WI38 (cell line): ENCODE data around the gene CBX6.

ENCODE experiments used
- H3K4me3 ChIP-seq: 2 replicates; pipeline ENCODE4 v1.5.1; 2011; ENCODE audit warnings: low read depth, mild to moderate bottlenecking, control low read depth, low read length
- TF ChIP-seq, protein P1 (sequence below): IDR thresholded peaks from 2 replicates; pipeline ENCODE4 v1.5.1; 2012; ENCODE audit warnings: low read depth, mild to moderate bottlenecking, control low read depth, low read length

CBX6 gene

DNA sequence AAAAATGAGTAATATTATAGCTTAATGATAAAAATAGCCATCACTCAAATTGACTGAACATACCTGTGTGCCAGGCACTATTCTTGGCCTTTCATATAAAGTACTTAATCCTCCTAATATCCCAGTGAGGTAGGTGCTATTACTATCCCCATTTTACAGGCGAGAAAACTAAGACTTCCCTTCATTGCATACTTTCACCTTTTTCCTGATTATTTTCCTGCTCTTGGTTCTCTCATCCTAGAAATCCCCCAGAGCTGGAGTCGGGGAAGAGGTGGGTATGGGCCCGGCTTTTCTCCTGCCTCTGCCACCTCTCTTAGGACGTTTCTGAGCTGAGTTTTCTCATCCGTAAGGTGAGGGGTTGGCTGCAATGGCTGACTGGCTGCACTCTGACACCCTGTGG lies 30.4 kb downstream of the CBX6 start:
- TF ChIP-seq, protein P1, sequence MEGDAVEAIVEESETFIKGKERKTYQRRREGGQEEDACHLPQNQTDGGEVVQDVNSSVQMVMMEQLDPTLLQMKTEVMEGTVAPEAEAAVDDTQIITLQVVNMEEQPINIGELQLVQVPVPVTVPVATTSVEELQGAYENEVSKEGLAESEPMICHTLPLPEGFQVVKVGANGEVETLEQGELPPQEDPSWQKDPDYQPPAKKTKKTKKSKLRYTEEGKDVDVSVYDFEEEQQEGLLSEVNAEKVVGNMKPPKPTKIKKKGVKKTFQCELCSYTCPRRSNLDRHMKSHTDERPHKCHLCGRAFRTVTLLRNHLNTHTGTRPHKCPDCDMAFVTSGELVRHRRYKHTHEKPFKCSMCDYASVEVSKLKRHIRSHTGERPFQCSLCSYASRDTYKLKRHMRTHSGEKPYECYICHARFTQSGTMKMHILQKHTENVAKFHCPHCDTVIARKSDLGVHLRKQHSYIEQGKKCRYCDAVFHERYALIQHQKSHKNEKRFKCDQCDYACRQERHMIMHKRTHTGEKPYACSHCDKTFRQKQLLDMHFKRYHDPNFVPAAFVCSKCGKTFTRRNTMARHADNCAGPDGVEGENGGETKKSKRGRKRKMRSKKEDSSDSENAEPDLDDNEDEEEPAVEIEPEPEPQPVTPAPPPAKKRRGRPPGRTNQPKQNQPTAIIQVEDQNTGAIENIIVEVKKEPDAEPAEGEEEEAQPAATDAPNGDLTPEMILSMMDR, result no peak
- no peak overlapping the region for H3K4me3 ChIP-seq

DNA sequence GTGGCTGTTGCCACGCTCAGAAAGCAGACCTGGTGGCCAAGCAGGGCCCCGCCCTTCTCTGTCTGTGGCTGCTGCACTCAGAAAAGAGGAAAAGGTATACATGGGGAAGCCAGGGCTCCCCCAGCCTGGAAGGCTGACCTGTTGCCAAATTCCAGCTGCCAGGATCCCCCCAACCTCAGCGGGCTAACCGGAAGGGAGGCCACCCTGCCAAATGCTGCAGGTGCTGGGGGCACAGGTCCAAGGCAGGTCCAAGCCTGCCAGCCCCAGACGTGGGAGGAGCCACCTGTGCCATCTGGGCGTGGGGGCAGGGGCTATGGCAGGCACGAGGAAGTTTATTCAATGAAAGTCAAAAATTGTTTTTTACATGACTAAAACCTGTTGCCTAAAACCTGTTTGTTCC lies 30.8 kb downstream of the CBX6 start:
- no peak overlapping the region for H3K4me3 ChIP-seq
- TF ChIP-seq, protein P1, result no peak

DNA sequence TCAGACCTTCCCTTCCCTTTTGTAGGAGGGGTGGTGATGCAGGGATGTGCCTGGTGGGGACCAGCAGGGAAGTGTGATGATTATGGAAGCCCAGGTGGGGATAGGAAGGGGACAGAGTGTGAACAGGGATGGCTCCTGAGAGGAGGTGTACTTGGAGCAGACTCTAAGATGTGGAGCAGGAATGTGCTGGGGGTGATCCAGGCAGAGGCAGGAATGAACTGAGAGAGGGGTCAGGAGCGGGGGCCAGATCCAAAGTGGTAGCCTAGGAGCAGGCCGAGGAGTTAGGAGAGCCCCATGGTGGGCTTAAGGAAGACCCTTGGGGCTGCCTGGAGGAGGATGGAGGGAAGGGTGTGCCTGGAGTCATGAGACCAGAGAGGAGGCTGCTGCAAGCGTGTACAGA lies 31.9 kb downstream of the CBX6 start:
- no peak overlapping the region for H3K4me3 ChIP-seq
- TF ChIP-seq, protein P1, result no peak

DNA sequence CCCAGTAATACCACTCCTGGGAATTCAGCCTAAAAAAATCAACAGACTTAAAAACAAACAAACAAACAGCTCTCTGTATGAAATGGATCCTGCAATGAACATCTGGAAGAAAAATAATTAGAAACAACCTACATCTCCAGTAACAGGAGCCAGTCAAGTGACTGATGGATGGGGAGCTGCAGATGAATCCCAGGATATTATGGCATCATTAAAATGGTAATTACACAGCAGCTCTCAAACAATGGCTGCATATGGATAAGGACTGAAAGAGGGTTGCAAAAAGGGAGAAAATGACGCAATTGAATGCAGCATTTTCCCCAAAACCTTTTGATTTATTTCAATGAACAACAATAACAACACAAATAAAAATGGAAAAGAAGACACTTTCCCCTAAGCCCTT lies 32.3 kb downstream of the CBX6 start:
- no peak overlapping the region for H3K4me3 ChIP-seq

DNA sequence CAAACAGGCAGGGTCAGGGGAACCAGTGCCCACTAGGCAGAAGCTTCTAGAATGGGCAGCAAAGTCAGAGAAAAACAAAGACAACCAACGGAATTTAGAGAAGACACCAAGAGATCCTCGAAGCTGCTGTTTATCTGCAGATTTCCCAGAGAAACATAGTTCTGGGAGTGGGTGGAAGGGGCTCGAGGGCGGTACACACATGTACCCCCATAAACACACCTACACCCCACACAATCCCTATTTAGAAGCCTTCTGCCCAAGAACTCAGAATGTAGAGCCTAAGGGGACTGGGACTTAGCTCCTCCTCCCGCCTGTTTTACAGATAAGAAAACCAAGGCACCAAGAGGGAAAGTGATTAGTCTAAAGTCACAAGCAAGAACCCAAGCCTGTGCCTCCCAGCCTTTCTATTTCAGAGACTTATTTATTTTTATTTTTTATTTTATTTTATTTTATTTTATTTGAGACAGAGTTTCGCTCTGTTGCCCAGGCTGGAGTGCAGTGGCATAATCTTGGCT lies 34.5 kb downstream of the CBX6 start:
- TF ChIP-seq, protein P1, result no peak
- H3K4me3 ChIP-seq, result no peak overlapping the region

More for the DNA sequence above, 32.3 kb downstream of the CBX6 start:
- TF ChIP-seq, protein P1, result no peak

DNA sequence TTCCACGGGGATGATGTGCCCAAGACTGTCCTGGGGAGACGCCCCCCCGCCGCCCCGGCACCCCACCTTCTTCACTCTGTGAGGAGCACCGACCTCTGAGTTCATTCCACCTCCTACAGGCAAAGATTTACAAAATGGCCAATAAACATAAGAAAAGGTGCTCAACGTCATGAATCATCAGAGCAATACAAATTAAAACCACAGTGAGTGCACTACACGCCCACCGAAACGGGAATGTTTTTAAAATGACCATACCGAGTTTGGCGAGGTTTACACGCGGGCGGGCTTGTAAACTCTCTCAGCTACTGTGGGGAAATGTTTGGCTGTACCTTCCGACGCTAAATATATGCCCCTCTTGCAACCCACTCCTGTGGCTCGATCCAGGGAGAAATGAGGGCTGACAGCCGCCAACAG lies 36.1 kb downstream of the CBX6 start:
- TF ChIP-seq, protein P1, result no peak
- no peak overlapping the region for H3K4me3 ChIP-seq

DNA sequence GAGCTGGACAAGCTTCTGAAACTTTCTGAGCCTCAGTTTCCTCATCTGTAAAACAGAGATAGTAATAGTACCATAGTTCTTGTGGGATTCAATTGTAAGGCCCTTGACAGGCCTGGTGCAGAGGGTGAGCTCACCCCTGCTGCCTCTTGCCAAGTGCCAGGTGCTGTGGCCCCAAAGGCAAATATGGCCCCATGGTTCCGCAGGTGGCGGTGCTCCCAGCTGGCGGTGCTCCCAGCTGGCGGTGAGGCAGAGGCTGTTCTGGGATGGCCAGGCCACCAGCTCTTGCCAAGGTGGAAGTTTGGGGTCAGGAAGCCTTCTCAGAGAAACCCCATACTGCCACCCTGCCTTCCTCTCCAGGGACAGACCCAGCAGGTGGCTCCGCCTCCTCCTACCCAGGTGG lies 37.0 kb downstream of the CBX6 start:
- H3K4me3 ChIP-seq, result no peak overlapping the region
- TF ChIP-seq, protein P1, result no peak
